Nephron (organoid): Measurements from ENCODE around the gene MIGA1.

Source experiments
- H3K27ac Mint-ChIP-seq, 3 experiments: 2 replicates each; pipeline ENCODE4 v1.8.0; 2020; ENCODE audit warnings: mixed read lengths in 3 of 3, mild to moderate bottlenecking in 2 of 3, moderate library complexity in 1 of 3
- H3K27me3 Mint-ChIP-seq: 2 replicates; pipeline ENCODE4 v1.8.0; 2021; ENCODE audit warnings: low read depth, mild to moderate bottlenecking, moderate library complexity, mixed read lengths
- H3K36me3 Mint-ChIP-seq: 2 replicates; pipeline ENCODE4 v1.8.0; 2020; ENCODE audit warnings: low read depth, mixed read lengths
- H3K4me1 Mint-ChIP-seq: 2 replicates; pipeline ENCODE4 v1.8.0; 2020; ENCODE audit warnings: mixed read lengths
- H3K4me3 Mint-ChIP-seq, 3 experiments: 2 replicates each; pipeline ENCODE4 v1.8.0; 2020; ENCODE audit warnings: mild to moderate bottlenecking in 3 of 3, mixed read lengths in 3 of 3, moderate library complexity in 2 of 3
- H3K9me3 Mint-ChIP-seq: 2 replicates; pipeline ENCODE4 v1.8.0; 2020; ENCODE audit warnings: mixed read lengths
- CTCF ChIP-seq, 3 experiments: fragments of 200-600 bp; sonication (generic); IDR thresholded peaks; one replicate each; pipeline ENCODE4 v1.5.0; 2021; ENCODE audit warnings: antibody characterized with exemption in 3 of 3; ENCODE audit not compliant: unreplicated experiment in 3 of 3

MIGA1 gene

DNA sequence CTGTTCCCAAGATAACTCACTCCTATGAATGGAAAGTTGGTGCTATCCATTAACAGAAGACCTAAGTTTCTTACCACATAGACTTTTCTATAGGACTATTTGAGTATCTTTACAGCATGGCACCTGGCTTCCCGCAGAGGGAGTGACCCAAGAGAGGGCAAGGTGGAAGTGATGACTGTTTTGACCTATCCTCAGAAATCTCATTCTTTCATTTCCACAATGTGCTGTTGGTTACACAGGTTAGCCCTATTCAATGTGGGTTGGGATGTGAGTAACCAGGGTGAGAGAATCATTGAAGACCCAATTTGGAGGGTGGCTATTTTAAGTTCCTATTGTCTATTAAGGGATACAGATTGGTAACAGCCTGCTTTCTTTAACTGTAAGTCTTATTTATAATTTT lies 70.6 kb downstream of the MIGA1 start:
- TF ChIP-seq CTCF (IDR thresholded peaks at IDR 0.05; ENCODE audit: unreplicated experiment in 3 of 3) = no peak
- no peaks in the 10 kb centered on the region for H3K27me3 Mint-ChIP-seq
- H3K4me3 Mint-ChIP-seq = no peak overlapping the region
- no peaks in the 10 kb centered on the region for H3K4me1 Mint-ChIP-seq
- peaks cover 33% of the 10 kb centered on the region for H3K36me3 Mint-ChIP-seq
- H3K9me3 Mint-ChIP-seq = peaks cover 19% of the 10 kb centered on the region
- H3K27ac Mint-ChIP-seq = no peak overlapping the region

GRCh38 chr1:77857552-77857951 lies 78.1 kb downstream of the MIGA1 start:
- no peak overlapping the region for H3K4me3 Mint-ChIP-seq
- H3K27me3 Mint-ChIP-seq = no peaks in the 10 kb centered on the region
- no peak for TF ChIP-seq CTCF (IDR thresholded peaks at IDR 0.05; ENCODE audit: unreplicated experiment in 3 of 3)
- peaks cover 73% of the 10 kb centered on the region for H3K36me3 Mint-ChIP-seq
- H3K9me3 Mint-ChIP-seq = peaks cover 45% of the 10 kb centered on the region
- no peak overlapping the region for H3K27ac Mint-ChIP-seq
- H3K4me1 Mint-ChIP-seq = no peaks in the 10 kb centered on the region

DNA sequence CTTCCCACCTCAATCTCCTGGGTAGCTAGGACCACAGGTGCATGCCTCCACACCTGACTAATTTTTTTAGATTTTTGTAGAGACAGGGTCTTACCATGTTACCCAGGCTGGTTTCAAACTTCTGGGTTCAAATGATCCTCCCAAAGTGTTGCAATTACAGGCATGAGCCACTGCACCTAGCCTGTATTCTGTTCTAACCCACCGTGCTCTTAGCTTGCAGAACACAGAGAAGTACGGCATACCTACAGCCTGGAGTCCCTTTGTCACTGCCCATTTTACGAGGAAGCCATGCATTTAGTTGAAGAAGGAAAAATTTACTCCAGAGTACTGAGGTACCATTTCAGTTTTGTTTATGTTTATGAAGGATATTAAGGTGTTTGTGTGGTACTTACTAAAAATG lies 79.3 kb downstream of the MIGA1 start:
- peaks cover 40% of the 10 kb centered on the region for H3K9me3 Mint-ChIP-seq
- no peaks in the 10 kb centered on the region for H3K4me1 Mint-ChIP-seq
- H3K27me3 Mint-ChIP-seq = no peaks in the 10 kb centered on the region
- TF ChIP-seq CTCF (IDR thresholded peaks at IDR 0.05; ENCODE audit: unreplicated experiment in 3 of 3) = no peak
- H3K4me3 Mint-ChIP-seq = no peak overlapping the region
- H3K27ac Mint-ChIP-seq = no peak overlapping the region
- peaks cover 71% of the 10 kb centered on the region for H3K36me3 Mint-ChIP-seq

GRCh38 chr1:77859248-77859647 lies 79.8 kb downstream of the MIGA1 start:
- Mint-ChIP-seq H3K36me3 (peaks cover 66% of the 10 kb centered on the region), H3K4me3 (no peak overlapping the region), H3K27me3 (no peaks in the 10 kb centered on the region), H3K27ac (no peak overlapping the region), H3K9me3 (peaks cover 35% of the 10 kb centered on the region), H3K4me1 (no peaks in the 10 kb centered on the region)
- TF ChIP-seq CTCF (IDR thresholded peaks at IDR 0.05; ENCODE audit: unreplicated experiment in 3 of 3) = no peak

GRCh38 chr1:77866296-77866695 lies 86.8 kb downstream of the MIGA1 start:
- no peaks in the 10 kb centered on the region for H3K9me3 Mint-ChIP-seq
- H3K36me3 Mint-ChIP-seq = peaks cover 39% of the 10 kb centered on the region

More at GRCh38 chr1:77866296-77866695, 86.8 kb downstream of the MIGA1 start:
- no peak overlapping the region for H3K4me3 Mint-ChIP-seq
- no peak overlapping the region for H3K27ac Mint-ChIP-seq
- no peak for TF ChIP-seq CTCF (IDR thresholded peaks at IDR 0.05; ENCODE audit: unreplicated experiment in 3 of 3)
- no peaks in the 10 kb centered on the region for H3K27me3 Mint-ChIP-seq
- no peaks in the 10 kb centered on the region for H3K4me1 Mint-ChIP-seq
